NT2/D1 (cell line): ENCODE measurements around the gene PLEKHA4.

Source experiments
- SUZ12 ChIP-seq: IDR thresholded peaks from 2 replicates; pipeline ENCODE4 v1.6.1; 2011; ENCODE audit not compliant: insufficient read length, insufficient read depth; ENCODE audit errors: extremely low read depth
- YY1 ChIP-seq: IDR thresholded peaks from 2 replicates; pipeline ENCODE4 v1.6.1; 2011; ENCODE audit not compliant: insufficient read length, insufficient read depth
- ZNF274 ChIP-seq: IDR thresholded peaks from 2 replicates; pipeline ENCODE4 v1.6.1; 2011; ENCODE audit warnings: mild to moderate bottlenecking, low read depth, low read length

GRCh38 chr19:48866692-48867091 is 1.7 kb downstream of the PLEKHA4 start:
- TF ChIP-seq YY1, result no peak
- no peak for TF ChIP-seq SUZ12
- no peak for TF ChIP-seq ZNF274
